Dedifferentiated amniotic fluid mesenchymal stem cell (primary cell): ENCODE measurements around the gene BPIFB2.

Source experiments
- DNase-seq: peaks from one replicate; pipeline ENCODE4 v3.0.0-alpha.2; 2016; ENCODE audit errors: extremely low spot score

BPIFB2 gene

DNA sequence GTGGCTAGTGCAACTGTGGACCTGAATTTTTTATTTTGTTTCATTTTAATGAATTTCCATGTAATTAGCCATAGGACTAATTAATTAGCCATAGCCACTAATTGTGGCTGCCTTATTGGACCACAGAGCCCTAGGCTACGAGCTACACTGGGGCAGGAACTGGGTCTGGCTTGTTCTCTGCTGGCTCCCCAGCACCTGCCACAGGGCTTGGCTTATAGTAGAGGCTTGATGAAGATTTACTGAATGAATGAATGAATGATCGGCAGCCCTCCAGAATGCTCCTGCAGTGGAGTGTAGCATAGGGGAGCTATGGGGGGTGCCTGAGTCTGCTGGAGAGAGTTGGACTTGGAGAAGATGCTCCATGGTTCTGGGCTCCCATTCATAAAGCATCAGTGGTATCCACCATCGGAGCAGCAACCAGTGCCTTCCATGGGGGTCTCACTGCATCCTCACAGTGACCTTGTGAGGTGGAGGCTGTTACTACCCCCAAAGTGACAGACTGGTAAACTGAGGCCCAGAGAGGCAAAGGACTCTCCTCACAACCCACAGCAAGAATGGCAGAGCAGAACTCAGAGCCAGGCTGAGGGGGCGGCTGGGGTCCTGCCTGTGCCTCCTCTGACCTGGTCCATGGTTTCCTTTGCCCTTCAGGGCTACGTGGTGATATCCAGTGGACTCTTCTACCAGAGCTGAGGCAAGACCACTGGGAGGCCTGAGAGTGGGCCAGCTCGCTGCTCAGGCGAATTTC, 15.4 kb downstream of the BPIFB2 start:
- DNase-seq, result no peak

GRCh38 chr20:33023439-33024242, 16.1 kb downstream of the BPIFB2 start:
- no peak for DNase-seq

GRCh38 chr20:33024243-33024560, 16.7 kb downstream of the BPIFB2 start:
- no peak for DNase-seq

- DNase-seq, result no peak
Observed at GRCh38 chr20:33024609-33025317, 17.3 kb downstream of the BPIFB2 start.

DNA sequence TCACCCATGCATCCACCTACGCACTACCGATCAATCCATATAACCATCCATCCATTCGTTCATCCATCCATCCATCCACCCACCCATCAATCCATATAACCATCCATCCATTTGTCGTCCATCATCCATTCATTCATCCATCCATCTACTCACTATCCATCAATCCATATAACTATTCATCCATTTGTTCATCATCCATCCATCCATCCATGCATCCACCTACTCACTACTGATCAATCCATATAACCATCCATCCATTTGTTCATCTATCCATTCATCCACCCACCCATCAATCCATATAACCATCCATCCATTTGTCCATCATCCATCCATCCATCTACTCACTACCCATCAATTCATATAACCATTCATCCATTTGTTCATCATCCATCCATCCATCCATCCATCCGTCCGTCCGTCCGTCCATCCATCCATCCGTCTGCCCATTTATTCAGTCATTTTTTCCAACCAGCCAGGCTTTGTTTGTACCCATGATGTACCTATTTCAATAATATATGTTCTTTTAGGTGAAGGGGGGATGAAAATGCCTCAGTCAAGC, 17.9 kb downstream of the BPIFB2 start:
- DNase-seq, result no peak

GRCh38 chr20:33026072-33026778, 18.7 kb downstream of the BPIFB2 start:
- no peak for DNase-seq

- DNase-seq, result no peak
Observed at GRCh38 chr20:33026779-33027759, 19.6 kb downstream of the BPIFB2 start.

DNA sequence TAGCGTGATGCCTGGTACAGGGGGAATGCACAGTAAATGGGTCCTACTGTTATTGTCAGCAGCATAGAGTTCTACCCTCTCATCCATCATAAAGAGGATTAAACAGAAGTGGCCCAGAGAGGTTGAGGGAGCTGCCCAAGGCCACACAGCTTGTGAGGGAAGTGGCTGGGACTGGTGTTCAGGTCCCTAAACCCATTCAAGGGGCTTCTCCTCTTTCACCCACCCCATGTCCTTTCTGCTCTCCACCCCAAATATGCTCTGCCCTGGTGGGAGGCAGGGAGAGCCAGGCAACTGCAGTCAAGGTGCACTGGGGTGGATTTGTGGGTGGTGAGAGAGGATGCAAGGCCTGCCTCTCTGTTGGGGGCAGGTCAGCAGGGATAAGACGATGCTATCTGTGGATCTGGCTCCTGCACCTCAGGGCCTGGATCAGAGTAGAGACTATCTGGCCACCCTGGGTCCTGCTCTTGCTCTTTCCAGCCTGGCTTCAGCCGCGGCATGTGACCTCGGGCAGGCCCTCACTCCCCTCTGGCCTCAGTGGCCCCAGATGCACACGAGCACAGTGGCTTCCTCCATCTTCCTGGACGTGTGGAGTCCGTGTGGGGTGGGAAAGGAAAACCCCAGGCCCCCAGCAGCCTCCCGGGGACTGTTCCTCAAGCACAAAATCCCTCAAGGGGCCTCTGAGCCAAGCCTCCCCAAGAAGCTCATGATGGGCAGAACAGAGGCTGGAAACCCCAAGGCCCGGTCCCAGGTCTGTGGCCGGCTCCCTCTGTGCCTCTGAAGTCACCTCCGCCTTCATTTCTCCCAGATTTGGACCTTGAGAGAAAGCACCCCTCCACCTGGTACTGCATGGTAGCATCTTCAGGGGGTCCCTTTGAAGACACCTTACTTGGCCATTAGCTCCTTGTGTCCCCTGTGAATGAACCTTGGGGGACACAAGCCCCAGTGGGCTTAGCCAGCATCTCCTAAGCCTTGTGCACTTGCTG, 20.6 kb downstream of the BPIFB2 start:
- no peak for DNase-seq

DNA sequence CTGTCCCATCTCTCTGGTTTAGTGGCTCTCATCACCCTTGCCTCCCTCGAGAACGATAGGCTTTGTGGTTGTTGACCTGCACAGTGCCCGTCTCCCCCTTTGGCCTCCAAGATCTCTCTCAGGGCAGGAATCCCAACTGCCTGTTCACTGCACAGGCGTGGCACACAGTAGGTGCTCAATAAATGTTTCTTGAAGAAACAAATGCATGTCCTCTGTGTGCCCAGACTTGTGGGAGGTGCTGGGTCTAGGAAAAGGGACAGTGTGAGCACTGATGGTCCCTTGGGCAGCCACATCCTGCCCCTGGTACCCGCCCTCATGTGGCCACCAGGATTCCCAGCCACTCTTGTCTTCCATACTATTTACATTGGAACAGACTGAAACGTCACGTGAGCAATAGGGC, 21.4 kb downstream of the BPIFB2 start:
- DNase-seq, result no peak

GRCh38 chr20:33030076-33030475, 22.6 kb downstream of the BPIFB2 start:
- no peak for DNase-seq

GRCh38 chr20:33030569-33030968, 23.1 kb downstream of the BPIFB2 start:
- no peak for DNase-seq

- no peak for DNase-seq
Observed at GRCh38 chr20:33031531-33031930, 24.0 kb downstream of the BPIFB2 start, which contains the start of gene BPIFB6. TSS of gene BPIFB6 (plus strand) at chr20:33031648. CDS start at chr20:33031648, 0 bp downstream.

- no peak for DNase-seq
Observed at GRCh38 chr20:33032555-33032954, 25.1 kb downstream of the BPIFB2 start.

GRCh38 chr20:33033381-33033780, 25.9 kb downstream of the BPIFB2 start:
- DNase-seq, result no peak

DNA sequence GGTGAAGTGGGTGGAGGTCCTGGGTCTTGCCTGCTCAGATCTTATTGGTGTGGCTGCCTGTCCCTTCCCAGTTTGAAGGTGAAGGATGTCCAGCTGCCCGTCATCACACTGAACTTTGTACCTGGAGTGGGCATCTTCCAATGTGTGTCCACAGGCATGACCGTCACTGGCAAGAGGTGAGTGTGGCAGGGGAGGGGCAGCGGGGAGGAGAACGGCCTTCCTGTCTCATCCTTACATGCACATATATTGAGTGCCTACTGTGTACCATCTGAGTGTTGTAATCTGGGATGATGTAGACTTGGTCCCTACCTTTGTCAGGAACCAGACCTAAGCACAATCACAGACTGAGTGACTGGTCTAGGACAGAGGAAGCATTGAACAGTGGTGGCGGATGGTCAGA, 26.6 kb downstream of the BPIFB2 start:
- no peak for DNase-seq

- no peak for DNase-seq
Observed at GRCh38 chr20:33034901-33035492, 27.5 kb downstream of the BPIFB2 start.

DNA sequence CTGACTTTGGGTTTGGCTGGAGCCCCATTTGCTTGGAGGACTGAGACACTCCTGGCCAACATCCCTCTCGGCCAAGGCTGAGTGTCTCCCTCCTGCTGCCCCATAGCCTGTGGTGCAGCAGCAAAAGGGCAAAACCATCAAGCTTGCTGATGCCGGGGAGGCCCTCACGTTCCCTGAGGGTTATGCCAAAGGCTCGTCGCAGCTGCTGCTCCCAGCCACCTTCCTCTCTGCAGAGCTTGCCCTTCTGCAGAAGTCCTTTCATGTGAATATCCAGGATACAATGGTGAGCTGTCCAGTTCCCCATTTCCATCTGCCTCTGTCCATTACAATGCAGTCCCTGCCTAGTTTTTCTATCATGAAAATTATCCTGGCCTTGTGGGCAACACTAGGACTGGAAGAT, 30.0 kb downstream of the BPIFB2 start:
- DNase-seq, result no peak

- no peak for DNase-seq
Observed at GRCh38 chr20:33038243-33038642, 30.7 kb downstream of the BPIFB2 start.

DNA sequence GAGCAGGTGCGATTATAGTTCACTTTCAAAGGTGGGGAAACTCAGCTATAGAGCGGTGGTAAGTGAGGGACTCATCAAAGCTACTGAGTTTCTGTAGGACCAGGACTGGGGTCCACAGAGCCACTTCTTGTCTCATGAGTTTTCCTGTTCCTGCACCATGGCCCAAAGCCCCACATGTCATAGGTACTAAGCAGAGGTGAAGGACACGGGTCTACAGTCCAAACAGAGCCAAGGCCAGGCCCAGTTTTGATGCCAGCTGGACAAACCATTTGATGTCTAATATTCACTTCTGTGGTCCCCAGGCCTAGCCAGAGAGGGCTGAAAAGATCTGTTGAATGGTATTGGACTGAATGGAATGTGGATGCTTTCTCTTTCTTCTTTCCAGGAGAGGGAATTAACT, 34.9 kb downstream of the BPIFB2 start:
- DNase-seq, result no peak
